Hematopoietic multipotent progenitor cell treated with erythropoietin and hydrocortisone succinate and interleukin-3 and kit ligand, for 4 days (in vitro differentiated cells): ENCODE measurements around the gene XPO6.

ENCODE experiments used
- DNase-seq: peaks from one replicate; pipeline ENCODE4 v3.0.0-alpha.2; 2015

Gene XPO6

DNA sequence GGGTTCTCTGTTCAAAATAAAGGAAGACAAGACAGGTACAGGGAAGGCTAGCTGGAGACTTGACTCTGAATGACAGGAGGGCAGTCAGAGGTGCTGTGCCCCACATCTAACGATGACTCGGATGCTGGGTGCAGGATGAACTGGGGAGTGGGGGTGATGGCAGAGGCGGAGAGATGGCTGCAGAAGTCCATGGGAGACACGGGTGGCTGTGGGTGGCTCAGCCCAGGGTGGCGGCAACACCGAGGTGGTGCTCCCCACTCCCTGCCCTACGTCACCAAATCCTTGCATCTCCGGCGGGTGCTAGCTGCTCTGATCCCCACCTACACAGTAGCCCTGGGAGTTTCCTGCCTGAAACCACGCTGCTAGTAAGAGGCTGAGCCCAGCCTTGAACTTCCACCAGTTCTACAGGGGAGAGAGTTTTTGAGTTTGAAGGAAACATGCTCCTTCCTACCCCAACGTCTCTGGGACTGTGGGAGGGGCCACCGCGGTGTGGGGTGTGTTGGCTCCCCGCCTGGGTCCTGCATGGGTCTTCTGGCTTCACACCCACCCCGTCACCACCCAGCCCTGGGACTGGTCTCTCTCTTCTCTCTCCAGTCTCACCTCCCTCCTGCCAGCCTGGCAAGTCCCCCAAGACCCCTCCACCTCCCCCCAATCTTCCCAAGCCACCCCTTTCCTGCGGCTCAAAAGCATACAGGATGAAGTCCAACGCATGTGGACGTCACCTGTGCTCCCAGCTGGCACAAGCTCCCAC, 152.8 kb downstream of the XPO6 start:
- no peak for DNase-seq

GRCh38 chr16:28057949-28058348, 153.8 kb downstream of the XPO6 start:
- DNase-seq: no peak

GRCh38 chr16:28053461-28053860, 158.3 kb downstream of the XPO6 start:
- no peak for DNase-seq

- no peak for DNase-seq
Observed at GRCh38 chr16:28052274-28053128, 159.3 kb downstream of the XPO6 start.

GRCh38 chr16:28051486-28051885, 160.3 kb downstream of the XPO6 start:
- no peak for DNase-seq
